Measurements from ENCODE around the gene RTN4IP1.
"Not testable (repeated sequence)": the region's sequence is repeated elsewhere in the genome, so short reads cannot be mapped to it uniquely, and the experiment has no call there.

The RTN4IP1 gene

DNA sequence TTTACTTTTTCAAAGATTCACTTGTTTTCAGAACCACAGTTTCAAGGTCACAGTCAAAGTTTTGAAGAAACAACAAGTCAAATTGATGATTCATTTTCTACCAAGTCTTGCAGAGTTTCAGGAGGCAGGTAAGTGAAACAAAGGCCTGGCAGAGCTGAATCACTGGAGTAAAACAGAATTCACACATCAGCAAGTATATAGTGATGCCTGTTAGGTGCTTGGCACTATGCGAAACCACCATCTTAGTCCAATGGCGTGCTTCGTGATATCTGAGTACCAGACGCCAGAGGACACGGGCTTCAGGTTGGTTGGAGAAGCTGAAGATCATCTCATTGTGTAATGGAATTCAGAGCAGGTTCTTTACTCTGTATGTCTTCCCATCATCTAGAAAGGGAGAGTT, 75.9 kb downstream of the RTN4IP1 start:
- H3K4me2 ChIP-seq (ENCODE audit: low read depth, low read length): no peak overlapping the region
- H3K9ac ChIP-seq (ENCODE audit: low read length): no peak overlapping the region
- H3K4me1 ChIP-seq (ENCODE audit: low read length): no peaks in the 10 kb centered on the region
- H3K9me3 ChIP-seq (replicated peaks; ENCODE audit: insufficient read depth, low read length): no peaks in the 10 kb centered on the region
- H4K20me1 ChIP-seq (ENCODE audit: insufficient read depth, low read length): no peaks in the 10 kb centered on the region
- no peak overlapping the region for H3K27ac ChIP-seq (ENCODE audit: low read length)
- no peak overlapping the region for H3K4me3 ChIP-seq (ENCODE audit: low read length)
- H2AFZ ChIP-seq (ENCODE audit: low read length): no peak overlapping the region
- H3K27me3 ChIP-seq (replicated peaks; ENCODE audit: insufficient read depth, low read length): no peaks in the 10 kb centered on the region
- no peaks in the 10 kb centered on the region for H3K79me2 ChIP-seq (ENCODE audit: low read length)
- DNase-seq: no peak
- no peaks in the 10 kb centered on the region for H3K9me2 ChIP-seq (replicated peaks; ENCODE audit: insufficient read depth, low read length)
- no peaks in the 10 kb centered on the region for H3F3A ChIP-seq (ENCODE audit: insufficient read depth, low read length)
- TF ChIP-seq EZH2phosphoT487 (IDR thresholded peaks at IDR 0.05; ENCODE audit: low read length) (no peak), EZH2 (optimal IDR thresholded peaks at IDR 0.05; ENCODE audit: low read depth, low read length) (no peak)
- TF ChIP-seq, protein P1, sequence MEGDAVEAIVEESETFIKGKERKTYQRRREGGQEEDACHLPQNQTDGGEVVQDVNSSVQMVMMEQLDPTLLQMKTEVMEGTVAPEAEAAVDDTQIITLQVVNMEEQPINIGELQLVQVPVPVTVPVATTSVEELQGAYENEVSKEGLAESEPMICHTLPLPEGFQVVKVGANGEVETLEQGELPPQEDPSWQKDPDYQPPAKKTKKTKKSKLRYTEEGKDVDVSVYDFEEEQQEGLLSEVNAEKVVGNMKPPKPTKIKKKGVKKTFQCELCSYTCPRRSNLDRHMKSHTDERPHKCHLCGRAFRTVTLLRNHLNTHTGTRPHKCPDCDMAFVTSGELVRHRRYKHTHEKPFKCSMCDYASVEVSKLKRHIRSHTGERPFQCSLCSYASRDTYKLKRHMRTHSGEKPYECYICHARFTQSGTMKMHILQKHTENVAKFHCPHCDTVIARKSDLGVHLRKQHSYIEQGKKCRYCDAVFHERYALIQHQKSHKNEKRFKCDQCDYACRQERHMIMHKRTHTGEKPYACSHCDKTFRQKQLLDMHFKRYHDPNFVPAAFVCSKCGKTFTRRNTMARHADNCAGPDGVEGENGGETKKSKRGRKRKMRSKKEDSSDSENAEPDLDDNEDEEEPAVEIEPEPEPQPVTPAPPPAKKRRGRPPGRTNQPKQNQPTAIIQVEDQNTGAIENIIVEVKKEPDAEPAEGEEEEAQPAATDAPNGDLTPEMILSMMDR (IDR thresholded peaks at IDR 0.05; ENCODE audit: low read length): no peak
- no peaks in the 10 kb centered on the region for H3K36me3 ChIP-seq (replicated peaks; ENCODE audit: insufficient read depth, low read length)

DNA sequence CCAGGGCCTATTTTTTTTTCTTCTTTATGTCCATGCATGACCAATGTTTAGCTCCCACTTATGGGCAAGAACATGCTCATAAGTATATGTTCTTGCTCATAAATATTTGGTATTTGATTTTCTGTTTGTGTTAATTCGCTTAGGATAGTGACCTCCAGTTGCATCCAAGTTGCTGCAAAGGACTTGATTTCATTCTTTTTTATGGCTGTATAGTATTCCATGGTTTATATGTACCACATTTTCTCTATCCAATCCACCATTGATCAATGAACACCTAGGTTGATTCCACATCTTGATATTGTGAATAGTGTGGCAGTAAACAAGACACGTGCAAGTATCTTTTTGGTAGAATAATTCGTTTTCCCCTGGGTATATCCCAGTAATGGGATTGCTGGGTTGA, 78.1 kb downstream of the RTN4IP1 start:
- Histone ChIP-seq H3F3A (ENCODE audit: insufficient read depth, low read length) (no peaks in the 10 kb centered on the region), H2AFZ (ENCODE audit: low read length) (no peak overlapping the region), H3K27ac (ENCODE audit: low read length) (no peak overlapping the region), H3K36me3 (replicated peaks; ENCODE audit: insufficient read depth, low read length) (no peaks in the 10 kb centered on the region), H3K9me3 (replicated peaks; ENCODE audit: insufficient read depth, low read length) (no peaks in the 10 kb centered on the region), H4K20me1 (ENCODE audit: insufficient read depth, low read length) (no peaks in the 10 kb centered on the region), H3K4me1 (ENCODE audit: low read length) (no peaks in the 10 kb centered on the region), H3K27me3 (replicated peaks; ENCODE audit: insufficient read depth, low read length) (no peaks in the 10 kb centered on the region), H3K4me3 (ENCODE audit: low read length) (no peak overlapping the region), H3K4me2 (ENCODE audit: low read depth, low read length) (no peak overlapping the region), H3K9me2 (replicated peaks; ENCODE audit: insufficient read depth, low read length) (no peaks in the 10 kb centered on the region), H3K79me2 (ENCODE audit: low read length) (no peaks in the 10 kb centered on the region), H3K9ac (ENCODE audit: low read length) (no peak overlapping the region)
- TF ChIP-seq, protein P1 (IDR thresholded peaks at IDR 0.05; ENCODE audit: low read length): no peak
- no peak for TF ChIP-seq EZH2 (optimal IDR thresholded peaks at IDR 0.05; ENCODE audit: low read depth, low read length)
- TF ChIP-seq EZH2phosphoT487 (IDR thresholded peaks at IDR 0.05; ENCODE audit: low read length): no peak
- no peak for DNase-seq

DNA sequence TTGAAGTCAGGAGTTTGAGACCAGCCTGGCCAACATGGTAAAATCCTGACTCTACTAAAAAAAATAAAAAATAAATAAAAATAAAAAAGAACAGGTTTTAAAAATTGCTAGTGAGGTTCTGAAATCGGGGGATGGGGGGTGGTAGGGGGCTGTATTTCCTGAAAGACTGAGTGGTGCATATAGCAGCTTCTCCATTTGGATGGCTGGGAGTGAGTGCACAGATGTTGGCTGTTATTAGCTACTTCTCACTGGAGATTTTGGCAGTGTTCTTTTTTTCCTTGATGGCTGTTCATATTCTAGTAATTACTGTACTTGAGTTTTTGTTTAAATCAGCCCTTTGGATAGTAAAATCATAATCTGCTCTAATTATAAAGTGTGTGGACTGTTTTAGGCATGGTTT, 79.8 kb downstream of the RTN4IP1 start:
- Histone ChIP-seq H3K79me2 (ENCODE audit: low read length) (no peaks in the 10 kb centered on the region), H3K27ac (ENCODE audit: low read length) (no peak overlapping the region), H2AFZ (ENCODE audit: low read length) (no peak overlapping the region), H3K9me2 (replicated peaks; ENCODE audit: insufficient read depth, low read length) (no peaks in the 10 kb centered on the region), H3K4me1 (ENCODE audit: low read length) (no peaks in the 10 kb centered on the region), H3K9ac (ENCODE audit: low read length) (no peak overlapping the region), H3F3A (ENCODE audit: insufficient read depth, low read length) (no peaks in the 10 kb centered on the region), H3K4me3 (ENCODE audit: low read length) (no peak overlapping the region), H4K20me1 (ENCODE audit: insufficient read depth, low read length) (no peaks in the 10 kb centered on the region), H3K4me2 (ENCODE audit: low read depth, low read length) (no peak overlapping the region), H3K27me3 (replicated peaks; ENCODE audit: insufficient read depth, low read length) (no peaks in the 10 kb centered on the region), H3K36me3 (replicated peaks; ENCODE audit: insufficient read depth, low read length) (no peaks in the 10 kb centered on the region), H3K9me3 (replicated peaks; ENCODE audit: insufficient read depth, low read length) (no peaks in the 10 kb centered on the region)
- no peak for DNase-seq
- TF ChIP-seq EZH2 (optimal IDR thresholded peaks at IDR 0.05; ENCODE audit: low read depth, low read length) (no peak), EZH2phosphoT487 (IDR thresholded peaks at IDR 0.05; ENCODE audit: low read length) (no peak)
- TF ChIP-seq, protein P1 (IDR thresholded peaks at IDR 0.05; ENCODE audit: low read length): no peak

DNA sequence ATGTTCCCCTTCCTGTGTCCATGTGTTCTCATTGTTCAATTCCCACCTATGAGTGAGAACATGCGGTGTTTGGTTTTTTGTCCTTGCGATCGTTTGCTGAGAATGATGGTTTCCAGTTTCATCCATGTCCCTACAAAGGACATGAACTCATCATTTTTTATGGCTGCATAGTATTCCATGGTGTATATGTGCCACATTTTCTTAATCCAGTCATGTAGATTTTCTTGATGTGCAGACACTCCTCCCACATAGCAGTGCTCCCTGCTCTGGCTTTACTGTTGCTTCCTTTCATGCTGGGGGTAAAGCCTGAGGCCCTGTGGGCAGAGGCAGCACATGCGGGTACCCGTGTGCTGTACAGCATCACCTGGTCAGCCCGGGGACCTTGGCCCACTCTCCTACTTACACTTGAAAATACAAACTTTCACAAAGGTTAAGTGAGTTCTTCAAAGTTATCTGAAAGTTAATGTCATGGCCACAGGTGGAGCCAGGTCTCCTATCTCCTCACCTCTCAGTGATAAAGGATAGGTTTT, 80.3 kb downstream of the RTN4IP1 start:
- not testable (repeated sequence) for H3K9me3 ChIP-seq (replicated peaks; ENCODE audit: insufficient read depth, low read length); H3K4me3 ChIP-seq (ENCODE audit: low read length); H3K79me2 ChIP-seq (ENCODE audit: low read length); H2AFZ ChIP-seq (ENCODE audit: low read length); H3K9ac ChIP-seq (ENCODE audit: low read length); H3F3A ChIP-seq (ENCODE audit: insufficient read depth, low read length); DNase-seq; H4K20me1 ChIP-seq (ENCODE audit: insufficient read depth, low read length); H3K4me2 ChIP-seq (ENCODE audit: low read depth, low read length); H3K36me3 ChIP-seq (replicated peaks; ENCODE audit: insufficient read depth, low read length); H3K9me2 ChIP-seq (replicated peaks; ENCODE audit: insufficient read depth, low read length); H3K27ac ChIP-seq (ENCODE audit: low read length); H3K4me1 ChIP-seq (ENCODE audit: low read length); H3K27me3 ChIP-seq (replicated peaks; ENCODE audit: insufficient read depth, low read length)

All from MM.1S (cell line).